ENCODE data around the gene COX4I2. TPM values are rescaled to one million over a fixed set of nuclear protein-coding genes. Genes with fewer than 3 reads are reported as not detected.

Gene COX4I2
- total RNA-seq, 1 experiment from 2014 or later: not detected

GRCh38 chr20:31608251-31608945 is 29.3 kb upstream of the COX4I2 start (continued):
- TF ChIP-seq ZNF532 (CRISPR knock-in tag; IDR thresholded peaks at IDR 0.05; ENCODE audit: borderline replicate concordance) (no peak), CTCF (IDR thresholded peaks at IDR 0.05) (no peak), ZNF423 (CRISPR knock-in tag; IDR thresholded peaks at IDR 0.05) (no peak), FOXP1 (CRISPR knock-in tag; IDR thresholded peaks at IDR 0.05; ENCODE audit: borderline replicate concordance) (peak; percentile 70; the same call in 1 of the 2 replicates), GTF2I (CRISPR knock-in tag; conservative IDR thresholded peaks at IDR 0.05) (no peak), GABPB1 (CRISPR knock-in tag; IDR thresholded peaks at IDR 0.05) (peak; percentile 96), ZNF396 (CRISPR knock-in tag; IDR thresholded peaks at IDR 0.05; ENCODE audit: borderline replicate concordance) (no peak), NR1H2 (CRISPR knock-in tag; IDR thresholded peaks at IDR 0.05) (no peak), AR (CRISPR knock-in tag; IDR thresholded peaks at IDR 0.05) (no peak), ESRRA (CRISPR knock-in tag; IDR thresholded peaks at IDR 0.05; ENCODE audit: borderline replicate concordance) (no peak), CDX4 (CRISPR knock-in tag; IDR thresholded peaks at IDR 0.05; ENCODE audit: borderline replicate concordance) (no peak; the same call in 1 of the 2 replicates), ZBTB21 (CRISPR knock-in tag; IDR thresholded peaks at IDR 0.05; ENCODE audit: borderline replicate concordance) (no peak), ARID4B (CRISPR knock-in tag; IDR thresholded peaks at IDR 0.05; ENCODE audit: borderline replicate concordance) (peak; percentile 53; the same call in 1 of the 2 replicates), TEAD1 (CRISPR knock-in tag; IDR thresholded peaks at IDR 0.05) (peak; percentile 88; the same call in 1 of the 2 replicates), SP1 (CRISPR knock-in tag; conservative IDR thresholded peaks at IDR 0.05) (no peak; the same call in 1 of the 2 replicates), FOXK1 (CRISPR knock-in tag; IDR thresholded peaks at IDR 0.05) (peak; percentile 65), MLX (CRISPR knock-in tag; IDR thresholded peaks at IDR 0.05) (no peak), E2F5 (CRISPR knock-in tag; IDR thresholded peaks at IDR 0.05) (0 out of 2 replicates have a peak, but pooled peaks have one; percentile 50), TEAD4 (CRISPR knock-in tag; IDR thresholded peaks at IDR 0.05) (0 out of 2 replicates have a peak, but pooled peaks have one; percentile 47)
